Neural progenitor cell (in vitro differentiated cells): ENCODE measurements around the gene E2F3. TPM values are rescaled to one million over a fixed set of nuclear protein-coding genes. Genes with fewer than 3 reads are reported as not detected.

Experiments
- DNase-seq: peaks from one replicate; pipeline ENCODE4 v3.0.0-alpha.2; 2016; ENCODE audit warnings: low spot score
- H2AFZ ChIP-seq: fragments of 200-600 bp; sonication (generic); replicated peaks from 2 replicates; pipeline ENCODE4 v1.6.1; 2016; ENCODE audit warnings: antibody characterized with exemption
- H3F3A ChIP-seq: fragments of 200-600 bp; sonication (generic); 2 replicates; pipeline ENCODE4 v1.6.1; 2016; ENCODE audit warnings: antibody characterized with exemption, low read depth
- H3K27ac ChIP-seq: fragments of 200-600 bp; sonication (generic); 2 replicates; pipeline ENCODE4 v1.5.1; 2016; ENCODE audit warnings: mild to moderate bottlenecking
- H3K27me3 ChIP-seq: fragments of 200-600 bp; sonication (generic); 2 replicates; pipeline ENCODE4 v1.6.1; 2016; ENCODE audit warnings: mild to moderate bottlenecking, moderate library complexity
- H3K36me3 ChIP-seq: fragments of 200-600 bp; sonication (generic); 2 replicates; pipeline ENCODE4 v1.5.1; 2016
- H3K4me1 ChIP-seq: fragments of 200-600 bp; sonication (generic); 2 replicates; pipeline ENCODE4 v1.6.1; 2016; ENCODE audit warnings: mixed run types
- H3K4me2 ChIP-seq: fragments of 200-600 bp; sonication (generic); 2 replicates; pipeline ENCODE4 v1.6.1; 2016
- H3K4me3 ChIP-seq: fragments of 200-600 bp; sonication (generic); 2 replicates; pipeline ENCODE4 v1.5.1; 2016
- H3K79me2 ChIP-seq: fragments of 200-600 bp; sonication (generic); 2 replicates; pipeline ENCODE4 v1.6.1; 2016; ENCODE audit warnings: low read depth
- H3K9ac ChIP-seq: fragments of 200-600 bp; sonication (generic); 2 replicates; pipeline ENCODE4 v1.6.1; 2016
- H3K9me3 ChIP-seq: fragments of 200-600 bp; sonication (generic); 2 replicates; pipeline ENCODE4 v1.5.1; 2016; ENCODE audit warnings: low read depth
- H4K20me1 ChIP-seq: fragments of 200-600 bp; sonication (generic); 2 replicates; pipeline ENCODE4 v1.6.1; 2016; ENCODE audit warnings: low read depth
- H3K27ac Mint-ChIP-seq: 3 replicates; pipeline ENCODE4 v1.8.0; 2021; ENCODE audit warnings: mixed read lengths
- H3K27me3 Mint-ChIP-seq: 2 replicates; pipeline ENCODE4 v1.8.0; 2022; ENCODE audit warnings: low read depth, mild to moderate bottlenecking, inconsistent platforms, moderate library complexity, mixed read lengths; ENCODE audit not compliant: insufficient read depth
- H3K36me3 Mint-ChIP-seq: 3 replicates; pipeline ENCODE4 v1.8.0; 2021; ENCODE audit warnings: mixed read lengths
- H3K4me1 Mint-ChIP-seq: 3 replicates; pipeline ENCODE4 v1.8.0; 2021; ENCODE audit warnings: mixed read lengths
- H3K4me3 Mint-ChIP-seq: 3 replicates; pipeline ENCODE4 v1.8.0; 2021; ENCODE audit warnings: mild to moderate bottlenecking, moderate library complexity, mixed read lengths
- H3K9me3 Mint-ChIP-seq: 3 replicates; pipeline ENCODE4 v1.8.0; 2020; ENCODE audit warnings: mixed read lengths
- EZH2 ChIP-seq: fragments of 200-600 bp; sonication (generic); IDR thresholded peaks from 2 replicates; pipeline ENCODE4 v1.6.1; 2017; ENCODE audit warnings: antibody characterized with exemption, mild to moderate bottlenecking, moderate library complexity
- EZH2phosphoT487 ChIP-seq: fragments of 200-600 bp; sonication (generic); IDR thresholded peaks from 2 replicates; pipeline ENCODE4 v1.6.1; 2017; ENCODE audit warnings: antibody characterized with exemption
- total RNA-seq: library from RNA; depleted of rRNA; stranded (reverse); fragments of >200 nt; gene quantifications from 2 replicates; pipeline ENCODE4 v1.2.3, GENCODE V29; 2015; ENCODE audit warnings: low replicate concordance
- TF ChIP-seq, protein P1 (sequence below): fragments of 200-600 bp; sonication (generic); IDR thresholded peaks from 2 replicates; pipeline ENCODE4 v1.5.1; 2017; ENCODE audit warnings: antibody characterized with exemption, mild to moderate bottlenecking

Gene E2F3
- total RNA-seq, 1 donor from 2014 or later, result 35.7 TPM

DNA sequence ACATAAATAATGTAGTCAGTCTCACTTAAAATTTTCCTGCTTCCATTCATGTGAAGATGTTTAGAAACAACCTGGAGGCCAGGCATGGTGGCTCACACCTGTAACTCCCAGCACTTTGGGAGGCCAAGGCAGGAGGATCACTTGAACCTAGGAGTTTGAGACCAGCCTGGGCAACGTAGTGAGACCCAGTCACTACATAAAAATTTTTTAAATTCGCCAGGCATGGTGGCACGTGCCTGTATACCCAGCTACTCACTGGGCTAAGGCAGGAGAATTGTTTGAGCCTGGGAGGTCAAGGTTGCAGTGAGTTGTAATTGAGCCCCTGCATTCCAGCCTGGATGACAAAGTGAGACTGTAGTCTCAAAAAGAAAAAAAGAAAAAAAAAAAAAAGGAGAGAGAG lies 47.3 kb upstream of the E2F3 start:
- Histone ChIP-seq H3K79me2 (no peaks in the 10 kb centered on the region), H3K4me2 (no peak overlapping the region), H3K9ac (no peak overlapping the region), H4K20me1 (no peaks in the 10 kb centered on the region), H3K27ac (no peak overlapping the region), H3K4me1 (no peaks in the 10 kb centered on the region), H3F3A (no peaks in the 10 kb centered on the region), H3K27me3 (no peaks in the 10 kb centered on the region), H2AFZ (no peak overlapping the region), H3K4me3 (no peak overlapping the region), H3K36me3 (no peaks in the 10 kb centered on the region), H3K9me3 (no peaks in the 10 kb centered on the region)
- DNase-seq, result no peak
- H3K36me3 Mint-ChIP-seq, result no peaks in the 10 kb centered on the region
- TF ChIP-seq EZH2phosphoT487 (no peak), EZH2 (no peak)
- TF ChIP-seq, protein P1, sequence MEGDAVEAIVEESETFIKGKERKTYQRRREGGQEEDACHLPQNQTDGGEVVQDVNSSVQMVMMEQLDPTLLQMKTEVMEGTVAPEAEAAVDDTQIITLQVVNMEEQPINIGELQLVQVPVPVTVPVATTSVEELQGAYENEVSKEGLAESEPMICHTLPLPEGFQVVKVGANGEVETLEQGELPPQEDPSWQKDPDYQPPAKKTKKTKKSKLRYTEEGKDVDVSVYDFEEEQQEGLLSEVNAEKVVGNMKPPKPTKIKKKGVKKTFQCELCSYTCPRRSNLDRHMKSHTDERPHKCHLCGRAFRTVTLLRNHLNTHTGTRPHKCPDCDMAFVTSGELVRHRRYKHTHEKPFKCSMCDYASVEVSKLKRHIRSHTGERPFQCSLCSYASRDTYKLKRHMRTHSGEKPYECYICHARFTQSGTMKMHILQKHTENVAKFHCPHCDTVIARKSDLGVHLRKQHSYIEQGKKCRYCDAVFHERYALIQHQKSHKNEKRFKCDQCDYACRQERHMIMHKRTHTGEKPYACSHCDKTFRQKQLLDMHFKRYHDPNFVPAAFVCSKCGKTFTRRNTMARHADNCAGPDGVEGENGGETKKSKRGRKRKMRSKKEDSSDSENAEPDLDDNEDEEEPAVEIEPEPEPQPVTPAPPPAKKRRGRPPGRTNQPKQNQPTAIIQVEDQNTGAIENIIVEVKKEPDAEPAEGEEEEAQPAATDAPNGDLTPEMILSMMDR, result no peak
- peaks cover 4% of the 10 kb centered on the region for H3K4me1 Mint-ChIP-seq
- H3K27me3 Mint-ChIP-seq, result no peaks in the 10 kb centered on the region
- peaks cover 6% of the 10 kb centered on the region for H3K9me3 Mint-ChIP-seq
- no peak overlapping the region for H3K4me3 Mint-ChIP-seq
- no peak overlapping the region for H3K27ac Mint-ChIP-seq

DNA sequence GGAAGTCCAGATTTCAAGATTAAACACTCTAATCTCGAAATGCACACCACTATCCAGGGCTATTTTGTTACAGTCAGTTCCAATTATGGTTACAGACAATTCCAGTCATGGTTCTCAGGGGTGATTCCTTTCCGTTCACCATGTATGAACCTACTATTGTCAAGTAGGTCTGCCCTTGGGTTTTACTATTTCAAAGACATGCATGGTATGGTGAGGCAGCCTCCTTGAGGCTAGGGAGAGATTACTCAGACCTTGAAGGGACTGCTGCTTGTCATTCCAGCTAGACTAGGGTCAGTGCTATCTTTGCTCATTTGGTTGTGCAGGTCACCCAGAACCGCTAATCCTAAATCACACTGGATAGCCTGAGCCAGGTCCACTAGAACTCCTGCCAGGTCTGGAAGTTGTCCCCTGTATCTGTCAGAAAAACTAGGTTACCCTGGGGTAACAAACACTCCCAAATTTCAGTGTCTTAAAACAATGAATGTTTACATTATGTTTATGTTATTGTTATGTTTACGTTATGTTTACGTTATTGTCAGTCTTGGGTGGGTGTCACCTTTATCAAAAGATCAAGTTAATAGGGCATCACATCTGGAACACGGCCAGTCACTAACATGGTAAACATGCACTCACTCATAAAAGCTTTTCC lies 41.1 kb upstream of the E2F3 start:
- H4K20me1 ChIP-seq, result no peaks in the 10 kb centered on the region
- H3K9me3 ChIP-seq, result no peaks in the 10 kb centered on the region
- DNase-seq, result no peak
- H3K36me3 ChIP-seq, result no peaks in the 10 kb centered on the region
- H3K27me3 ChIP-seq, result no peaks in the 10 kb centered on the region
- no peak overlapping the region for H3K27ac ChIP-seq
- H3K4me1 Mint-ChIP-seq, result no peaks in the 10 kb centered on the region
- TF ChIP-seq, protein P1, result no peak
- TF ChIP-seq EZH2 (no peak), EZH2phosphoT487 (no peak)
- H3K9me3 Mint-ChIP-seq, result peaks cover 2% of the 10 kb centered on the region
- peaks cover 3% of the 10 kb centered on the region for H3K27me3 Mint-ChIP-seq
- H3K4me3 Mint-ChIP-seq, result no peak overlapping the region
- no peak overlapping the region for H3K9ac ChIP-seq
- H3F3A ChIP-seq, result no peaks in the 10 kb centered on the region
- H3K36me3 Mint-ChIP-seq, result no peaks in the 10 kb centered on the region
- H3K27ac Mint-ChIP-seq, result no peak overlapping the region
- no peak overlapping the region for H3K4me3 ChIP-seq
- no peak overlapping the region for H3K4me2 ChIP-seq
- H3K79me2 ChIP-seq, result no peaks in the 10 kb centered on the region
- H3K4me1 ChIP-seq, result no peaks in the 10 kb centered on the region
- H2AFZ ChIP-seq, result no peak overlapping the region

DNA sequence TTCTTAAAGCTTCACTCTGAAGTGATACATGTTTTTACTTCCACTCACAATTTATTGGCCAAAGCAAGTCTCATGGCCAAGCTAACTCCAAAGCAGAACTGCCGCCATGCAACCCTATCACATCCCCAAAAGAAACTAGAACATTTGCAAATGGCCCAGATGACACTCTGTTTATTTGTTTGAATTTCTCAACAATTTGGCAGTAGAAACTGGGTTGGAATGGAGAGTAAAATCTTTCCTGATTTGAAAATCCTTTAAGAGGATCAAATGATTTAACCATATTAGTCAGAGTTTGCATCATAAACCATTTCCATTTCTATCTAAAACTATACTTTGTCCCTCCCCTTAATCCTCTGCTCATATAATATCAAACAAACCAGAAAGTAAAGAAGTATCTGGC lies 39.1 kb upstream of the E2F3 start:
- Histone ChIP-seq H3K4me2 (no peak overlapping the region), H3K4me3 (no peak overlapping the region), H3K27ac (no peak overlapping the region), H3K27me3 (no peaks in the 10 kb centered on the region), H3K4me1 (no peaks in the 10 kb centered on the region), H4K20me1 (no peaks in the 10 kb centered on the region), H3K9me3 (no peaks in the 10 kb centered on the region), H3K9ac (no peak overlapping the region), H3K79me2 (no peaks in the 10 kb centered on the region), H3K36me3 (no peaks in the 10 kb centered on the region), H2AFZ (no peak overlapping the region), H3F3A (no peaks in the 10 kb centered on the region)
- TF ChIP-seq, protein P1, result no peak
- TF ChIP-seq EZH2 (no peak), EZH2phosphoT487 (no peak)
- no peaks in the 10 kb centered on the region for H3K36me3 Mint-ChIP-seq
- H3K9me3 Mint-ChIP-seq, result peaks cover 2% of the 10 kb centered on the region
- no peak overlapping the region for H3K4me3 Mint-ChIP-seq
- DNase-seq, result no peak
- no peaks in the 10 kb centered on the region for H3K4me1 Mint-ChIP-seq
- no peak overlapping the region for H3K27ac Mint-ChIP-seq
- peaks cover 5% of the 10 kb centered on the region for H3K27me3 Mint-ChIP-seq
